Amygdala (tissue), 56 donors: Measurements from ENCODE around the gene HRH1.

Experiments
- DNase-seq, 56 donors: peaks; one replicate each; lab custom pipeline; 2025; lab: John Stamatoyannopoulos, UW

HRH1 gene

GRCh38 chr3:11272906-11273574 is 118.7 kb downstream of the HRH1 start:
- no peak for DNase-seq

- DNase-seq: peak in 2 of 56 donors; percentile 3 to 40
Measured at GRCh38 chr3:11273891-11274291, 119.6 kb downstream of the HRH1 start.

- DNase-seq: no peak
Measured at GRCh38 chr3:11274566-11275142, 120.4 kb downstream of the HRH1 start.

GRCh38 chr3:11275926-11276325 is 121.6 kb downstream of the HRH1 start:
- DNase-seq: no peak

- no peak for DNase-seq
Measured at GRCh38 chr3:11276901-11277300, 122.6 kb downstream of the HRH1 start.

GRCh38 chr3:11282250-11283138 is 128.2 kb downstream of the HRH1 start:
- DNase-seq: peak in 55 of 56 donors; percentile 7 to 93 (median 69)

GRCh38 chr3:11283139-11283475 is 128.8 kb downstream of the HRH1 start:
- DNase-seq: no peak

- no peak for DNase-seq
Measured at GRCh38 chr3:11284011-11284410, 129.7 kb downstream of the HRH1 start.

- DNase-seq: no peak
Measured at GRCh38 chr3:11285471-11285870, 131.2 kb downstream of the HRH1 start.

GRCh38 chr3:11287404-11287803 is 133.1 kb downstream of the HRH1 start:
- DNase-seq: no peak

GRCh38 chr3:11288021-11288491 is 133.8 kb downstream of the HRH1 start:
- DNase-seq: no peak

- no peak for DNase-seq
Measured at GRCh38 chr3:11288786-11289637, 134.7 kb downstream of the HRH1 start.

- no peak for DNase-seq
Measured at GRCh38 chr3:11289864-11290263, 135.6 kb downstream of the HRH1 start.

- no peak for DNase-seq
Measured at GRCh38 chr3:11290743-11291680, 136.7 kb downstream of the HRH1 start.

- DNase-seq: no peak
Measured at GRCh38 chr3:11291808-11292207, 137.5 kb downstream of the HRH1 start.

GRCh38 chr3:11297126-11297525 is 142.8 kb downstream of the HRH1 start:
- no peak for DNase-seq

- DNase-seq: no peak
Measured at GRCh38 chr3:11300970-11301369, 146.7 kb downstream of the HRH1 start.

- no peak for DNase-seq
Measured at GRCh38 chr3:11302444-11302843, 148.2 kb downstream of the HRH1 start.

- DNase-seq: no peak
Measured at GRCh38 chr3:11304175-11304574, 149.9 kb downstream of the HRH1 start.
